GM12872 (cell line): ENCODE results near the gene IL34.

Source experiments
- TF ChIP-seq, protein P1 (sequence below): IDR thresholded peaks from 3 replicates; pipeline ENCODE4 v1.5.1; 2011; ENCODE audit warnings: low read depth, mild to moderate bottlenecking, low read length, moderate library complexity; ENCODE audit not compliant: insufficient read depth

Gene IL34

DNA sequence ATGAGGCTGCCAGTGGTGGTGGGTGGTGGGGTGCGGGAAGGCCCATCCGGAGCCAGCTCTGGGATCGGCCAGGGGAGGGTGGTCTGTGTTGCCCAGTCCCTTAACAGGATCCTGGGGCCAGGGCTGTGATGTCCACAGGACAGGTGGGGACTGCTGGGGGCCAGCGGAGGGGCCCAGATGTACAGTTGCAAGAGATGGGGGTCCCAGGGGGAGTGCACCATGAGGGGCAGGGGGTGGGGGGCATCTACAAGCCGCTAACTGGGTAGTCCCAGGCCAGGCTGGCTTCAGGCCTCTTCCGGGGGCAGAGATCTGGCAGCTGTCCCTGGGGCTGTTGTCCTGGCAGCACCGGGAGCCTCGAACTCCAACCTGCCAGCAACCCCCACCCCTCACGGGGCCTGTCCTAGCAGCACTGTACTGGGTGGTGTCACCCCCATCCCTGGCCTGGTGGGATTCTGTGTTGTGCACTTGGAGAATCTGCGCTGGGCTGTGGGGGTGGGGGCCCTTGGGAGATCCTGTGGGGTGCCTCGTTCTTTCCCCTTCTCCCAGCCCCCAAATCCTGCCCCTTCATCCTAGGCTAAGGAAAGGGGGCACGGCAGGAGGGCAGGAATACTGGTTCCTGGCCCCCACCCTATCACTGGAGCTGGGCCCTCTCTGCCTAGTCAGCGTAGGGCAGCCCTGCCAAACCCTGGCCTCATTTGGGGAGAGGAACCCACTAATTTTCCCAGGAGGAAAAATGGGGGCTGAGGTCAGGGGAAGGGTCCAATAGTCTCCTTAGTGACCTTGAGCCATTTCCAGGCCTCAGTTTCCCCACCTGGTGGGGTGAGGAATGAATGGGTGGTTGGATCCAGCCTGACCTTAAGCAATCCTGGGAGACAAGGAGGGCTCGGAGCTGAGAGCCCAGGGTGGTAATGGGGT is 38.0 kb downstream of the IL34 start:
- TF ChIP-seq, protein P1, sequence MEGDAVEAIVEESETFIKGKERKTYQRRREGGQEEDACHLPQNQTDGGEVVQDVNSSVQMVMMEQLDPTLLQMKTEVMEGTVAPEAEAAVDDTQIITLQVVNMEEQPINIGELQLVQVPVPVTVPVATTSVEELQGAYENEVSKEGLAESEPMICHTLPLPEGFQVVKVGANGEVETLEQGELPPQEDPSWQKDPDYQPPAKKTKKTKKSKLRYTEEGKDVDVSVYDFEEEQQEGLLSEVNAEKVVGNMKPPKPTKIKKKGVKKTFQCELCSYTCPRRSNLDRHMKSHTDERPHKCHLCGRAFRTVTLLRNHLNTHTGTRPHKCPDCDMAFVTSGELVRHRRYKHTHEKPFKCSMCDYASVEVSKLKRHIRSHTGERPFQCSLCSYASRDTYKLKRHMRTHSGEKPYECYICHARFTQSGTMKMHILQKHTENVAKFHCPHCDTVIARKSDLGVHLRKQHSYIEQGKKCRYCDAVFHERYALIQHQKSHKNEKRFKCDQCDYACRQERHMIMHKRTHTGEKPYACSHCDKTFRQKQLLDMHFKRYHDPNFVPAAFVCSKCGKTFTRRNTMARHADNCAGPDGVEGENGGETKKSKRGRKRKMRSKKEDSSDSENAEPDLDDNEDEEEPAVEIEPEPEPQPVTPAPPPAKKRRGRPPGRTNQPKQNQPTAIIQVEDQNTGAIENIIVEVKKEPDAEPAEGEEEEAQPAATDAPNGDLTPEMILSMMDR, result no peak

- TF ChIP-seq, protein P1, result no peak
Measured at GRCh38 chr16:70685061-70685937, 38.9 kb downstream of the IL34 start.

GRCh38 chr16:70685938-70686375 is 39.6 kb downstream of the IL34 start, which contains the start of gene MTSS2:
TSS of gene MTSS2 (minus strand) at chr16:70686053. CDS start at chr16:70685791, 262 bp downstream.
- TF ChIP-seq, protein P1, result no peak

DNA sequence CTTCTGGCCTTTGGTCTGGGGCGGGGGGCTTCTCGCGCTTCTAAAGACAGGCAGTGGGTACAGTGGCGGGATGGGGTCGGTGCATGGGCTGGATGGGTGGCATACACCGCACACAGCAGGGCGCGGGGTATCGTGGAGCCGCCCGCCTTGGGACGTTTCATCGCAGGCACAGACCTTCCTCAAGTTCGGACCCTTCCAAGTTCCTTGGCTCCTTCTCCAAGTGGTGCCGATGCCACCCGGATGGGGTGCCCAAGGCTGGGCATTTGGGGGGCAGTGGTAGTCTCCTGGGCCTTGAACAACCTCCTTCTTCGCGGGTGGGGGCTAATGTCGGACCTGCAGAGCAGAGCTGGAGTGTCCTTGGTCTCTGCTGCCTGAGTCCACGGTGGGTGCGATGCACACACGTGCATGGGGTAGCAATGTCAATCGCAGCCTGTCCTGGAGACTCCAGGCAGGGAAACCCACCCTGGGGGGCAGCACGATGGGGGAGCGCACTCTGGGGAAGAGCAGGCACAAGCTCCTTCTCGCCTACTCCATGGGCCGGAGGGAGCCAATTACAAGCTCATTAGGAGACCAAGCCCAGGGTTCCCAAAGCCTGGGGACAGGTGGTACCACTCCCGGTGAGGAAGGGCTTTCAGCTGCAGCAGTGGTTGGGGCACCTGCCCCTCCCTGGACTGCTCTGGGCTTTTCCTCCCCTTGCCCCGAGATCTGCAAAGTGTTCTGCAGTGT is 40.2 kb downstream of the IL34 start:
- TF ChIP-seq, protein P1, result no peak

DNA sequence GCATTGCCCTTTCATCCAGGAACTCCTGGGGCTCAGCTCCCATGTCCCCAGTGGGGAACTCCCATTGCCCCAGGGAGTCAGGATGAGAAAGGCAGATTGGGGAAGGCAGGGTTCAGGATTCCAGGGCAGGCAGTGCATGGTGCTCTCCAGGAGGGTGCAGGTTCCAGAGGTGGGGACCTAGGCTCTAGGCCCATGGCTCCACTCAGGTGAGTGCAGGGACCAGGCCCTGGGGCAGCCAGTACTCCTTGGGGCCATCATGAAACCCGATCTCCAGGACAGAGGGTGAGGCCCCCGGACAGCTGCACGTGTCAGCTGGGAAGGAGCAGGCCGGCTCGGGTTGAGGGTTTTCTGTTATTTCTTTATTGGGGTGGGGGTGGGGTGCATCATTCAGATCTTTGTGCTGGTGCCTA is 40.7 kb downstream of the IL34 start:
- TF ChIP-seq, protein P1, result no peak

DNA sequence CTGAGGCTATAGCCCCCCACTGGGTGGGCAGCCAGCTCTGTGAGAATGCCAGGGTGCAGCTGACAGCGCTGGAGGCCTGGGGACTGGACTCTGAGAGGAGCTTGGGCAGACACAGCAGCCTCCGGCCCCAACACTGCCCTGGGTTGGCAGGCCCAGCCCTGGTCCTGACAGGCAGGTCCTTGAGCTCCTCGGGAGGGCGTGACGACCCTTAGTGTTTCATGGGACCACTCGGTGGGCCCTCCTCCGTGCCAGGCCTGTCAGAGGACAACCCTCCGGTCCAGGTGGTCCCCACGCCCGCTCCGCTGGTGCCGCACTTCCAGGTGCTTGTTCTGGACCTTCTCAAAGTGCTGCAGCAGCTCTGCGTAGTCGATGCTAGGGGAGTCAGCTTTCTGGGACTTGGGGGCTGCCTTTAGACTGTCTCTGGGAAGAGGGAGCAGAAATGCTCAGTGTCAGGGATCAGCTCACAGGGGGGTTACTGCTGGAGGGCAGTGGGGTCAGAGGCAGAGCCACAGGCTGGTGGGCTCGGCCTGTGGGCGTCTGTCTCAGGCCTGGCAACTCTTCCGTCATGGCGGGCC is 41.4 kb downstream of the IL34 start:
- TF ChIP-seq, protein P1, result no peak
